Measurements from ENCODE around the gene CAMTA1.

Gene CAMTA1

GRCh38 chr1:7640920-7641585 lies 855.8 kb downstream of the CAMTA1 start:
- no peak for DNase-seq (ENCODE audit: low spot score)

GRCh38 chr1:7641587-7642417 lies 856.5 kb downstream of the CAMTA1 start:
- DNase-seq (ENCODE audit: low spot score), result peak; percentile 4

GRCh38 chr1:7642418-7642704 lies 857.1 kb downstream of the CAMTA1 start:
- DNase-seq (ENCODE audit: low spot score), result no peak

- no peak for DNase-seq (ENCODE audit: low spot score)
Observed at GRCh38 chr1:7642781-7643529, 857.7 kb downstream of the CAMTA1 start.

GRCh38 chr1:7643530-7643929 lies 858.3 kb downstream of the CAMTA1 start:
- no peak for DNase-seq (ENCODE audit: low spot score)

GRCh38 chr1:7644086-7644485 lies 858.8 kb downstream of the CAMTA1 start:
- DNase-seq (ENCODE audit: low spot score), result no peak

- no peak for DNase-seq (ENCODE audit: low spot score)
Observed at GRCh38 chr1:7644961-7645750, 859.9 kb downstream of the CAMTA1 start.

GRCh38 chr1:7645751-7646048 lies 860.4 kb downstream of the CAMTA1 start:
- no peak for DNase-seq (ENCODE audit: low spot score)

- DNase-seq (ENCODE audit: low spot score), result no peak
Observed at GRCh38 chr1:7646164-7646563, 860.9 kb downstream of the CAMTA1 start.

- peak; percentile 47 for DNase-seq (ENCODE audit: low spot score)
Observed at GRCh38 chr1:7646981-7647901, 862.0 kb downstream of the CAMTA1 start.

- DNase-seq (ENCODE audit: low spot score), result no peak
Observed at GRCh38 chr1:7648761-7649384, 863.6 kb downstream of the CAMTA1 start.

GRCh38 chr1:7650801-7651200 lies 865.5 kb downstream of the CAMTA1 start:
- DNase-seq (ENCODE audit: low spot score), result no peak

GRCh38 chr1:7651203-7651602 lies 865.9 kb downstream of the CAMTA1 start:
- no peak for DNase-seq (ENCODE audit: low spot score)

GRCh38 chr1:7652061-7652460 lies 866.8 kb downstream of the CAMTA1 start:
- no peak for DNase-seq (ENCODE audit: low spot score)

- no peak for DNase-seq (ENCODE audit: low spot score)
Observed at GRCh38 chr1:7652515-7653098, 867.4 kb downstream of the CAMTA1 start.

GRCh38 chr1:7654725-7655124 lies 869.5 kb downstream of the CAMTA1 start:
- DNase-seq (ENCODE audit: low spot score), result no peak

- no peak for DNase-seq (ENCODE audit: low spot score)
Observed at GRCh38 chr1:7655354-7655753, 870.1 kb downstream of the CAMTA1 start.

- DNase-seq (ENCODE audit: low spot score), result no peak
Observed at GRCh38 chr1:7656557-7657215, 871.4 kb downstream of the CAMTA1 start.

- DNase-seq (ENCODE audit: low spot score), result no peak
Observed at GRCh38 chr1:7657287-7658016, 872.2 kb downstream of the CAMTA1 start.

Data from RKO (cell line).